DMS153 treated with DMSO at 0.1 percent for 48 hours (cell line): ENCODE data around the gene TNPO1.

Source experiments
- DNase-seq: peaks from one replicate; lab custom pipeline; 2025; ENCODE audit not compliant: unreplicated experiment; lab: John Stamatoyannopoulos, UW

The TNPO1 gene

DNA sequence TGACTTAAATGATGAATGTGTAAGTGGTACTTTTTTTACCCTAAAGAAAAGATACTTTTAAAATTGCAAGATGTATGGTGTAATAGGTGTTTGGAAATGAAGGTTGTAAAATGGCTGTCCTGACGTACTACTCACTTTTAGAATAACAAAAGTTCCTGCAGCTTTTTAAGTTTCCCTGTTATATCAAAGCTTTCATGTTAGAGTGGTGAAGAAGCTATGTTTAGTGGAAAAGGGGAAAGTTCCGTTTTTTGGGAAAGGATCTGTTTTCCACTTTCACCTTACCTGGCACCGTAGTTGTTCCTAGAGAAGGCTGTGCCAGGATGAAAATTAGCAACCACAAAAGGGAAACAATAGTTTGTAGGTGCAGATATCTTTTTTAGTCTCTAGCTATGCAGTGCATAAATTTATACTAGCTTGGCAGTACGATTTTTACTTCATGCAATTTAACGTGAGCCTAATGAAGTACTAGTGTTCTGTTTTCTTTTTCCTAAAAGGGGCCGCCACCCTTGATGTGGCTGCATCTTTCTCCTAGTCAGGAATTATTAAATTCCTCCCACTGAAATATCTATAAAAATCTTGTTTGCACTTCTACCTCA, 1.3 kb downstream of the TNPO1 start:
- DNase-seq: no peak

DNA sequence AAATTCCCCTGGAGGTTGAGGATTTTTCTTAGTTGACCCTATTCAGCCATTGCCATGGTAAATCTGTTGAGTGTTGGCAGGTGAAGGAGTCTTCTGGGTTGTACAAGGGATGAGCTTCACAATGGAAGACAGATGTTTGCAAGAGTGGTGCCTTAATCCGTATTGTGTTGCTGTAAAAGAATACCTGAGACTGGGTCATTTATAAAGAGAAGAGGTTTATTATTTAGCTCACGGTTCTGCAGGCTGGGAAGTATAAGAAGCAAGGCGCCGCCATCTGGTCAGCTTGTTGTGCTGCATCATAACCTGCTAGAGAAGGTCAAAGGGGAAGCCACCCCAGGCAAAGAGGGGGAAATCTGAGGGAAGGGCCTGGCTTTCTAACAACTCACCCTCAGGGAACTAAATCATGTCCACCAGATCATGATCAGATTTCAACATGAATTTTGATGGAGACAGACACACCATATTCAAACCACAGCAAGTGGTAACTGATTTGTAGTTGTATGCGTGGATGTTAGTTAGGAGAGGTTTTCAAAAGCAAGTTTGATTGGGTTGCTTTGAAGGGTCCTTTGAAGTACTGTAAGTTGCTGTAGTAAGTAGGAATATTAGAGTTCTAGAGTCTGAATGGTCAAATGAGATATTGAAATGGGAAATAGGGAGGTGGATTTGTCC, 2.5 kb downstream of the TNPO1 start:
- peak; percentile 2 for DNase-seq

DNA sequence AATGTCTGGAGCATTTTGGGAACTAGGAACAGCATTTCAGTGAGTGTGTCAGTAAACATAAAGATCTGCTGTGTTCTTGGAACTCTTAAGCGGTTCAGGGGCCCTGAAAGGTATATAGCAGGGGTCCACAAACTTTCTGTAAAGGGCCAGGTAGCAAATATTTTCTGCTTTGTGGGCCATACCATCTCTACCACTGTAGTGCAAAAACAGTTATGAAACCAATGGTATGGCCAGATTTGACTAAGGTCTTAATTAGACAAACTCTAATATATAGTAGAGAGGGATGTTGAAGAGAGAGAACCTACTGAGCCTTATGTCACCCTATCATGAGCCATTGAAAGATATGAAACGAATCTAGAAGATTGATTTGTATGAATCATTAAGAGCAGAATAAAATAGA, 5.3 kb downstream of the TNPO1 start:
- DNase-seq: no peak

DNA sequence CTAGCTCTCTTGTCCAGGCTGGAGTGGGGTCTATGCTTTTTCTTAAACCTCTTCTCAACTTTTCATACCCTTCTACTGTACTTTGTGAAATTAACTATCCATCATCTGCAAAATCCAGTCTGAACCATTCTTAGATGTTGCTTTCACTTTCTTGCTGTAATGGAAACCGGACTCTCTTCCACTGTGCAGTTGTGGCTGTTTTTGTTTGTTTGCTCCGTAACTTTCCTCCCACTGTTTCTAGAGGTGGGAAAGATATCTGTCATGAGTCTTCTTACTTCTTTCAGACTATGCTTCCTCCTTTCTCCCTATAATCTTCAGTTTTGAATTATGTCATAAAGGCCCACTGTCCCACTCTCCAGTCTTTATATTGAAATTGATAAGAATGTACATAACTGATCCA, 6.5 kb downstream of the TNPO1 start:
- DNase-seq: no peak

DNA sequence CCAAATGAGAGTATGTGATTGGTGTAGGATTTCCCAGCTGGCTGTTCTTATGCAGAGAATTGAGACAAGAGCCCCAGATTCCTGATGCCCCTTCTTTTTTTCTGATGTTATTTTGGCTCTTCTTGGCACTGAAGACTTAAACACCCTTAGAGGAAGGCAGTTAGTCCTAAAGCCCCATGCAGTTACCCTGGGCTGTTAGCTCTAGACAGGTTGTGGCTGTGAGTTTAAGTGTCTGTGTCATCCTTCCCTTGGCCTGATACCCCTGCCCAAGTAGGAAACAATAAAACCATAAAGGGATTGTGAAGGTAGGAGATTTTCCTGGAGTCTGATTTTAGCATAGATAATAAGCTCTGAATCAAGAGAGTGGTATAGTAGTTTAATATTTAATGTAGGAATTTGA, 13.2 kb downstream of the TNPO1 start:
- DNase-seq: no peak

DNA sequence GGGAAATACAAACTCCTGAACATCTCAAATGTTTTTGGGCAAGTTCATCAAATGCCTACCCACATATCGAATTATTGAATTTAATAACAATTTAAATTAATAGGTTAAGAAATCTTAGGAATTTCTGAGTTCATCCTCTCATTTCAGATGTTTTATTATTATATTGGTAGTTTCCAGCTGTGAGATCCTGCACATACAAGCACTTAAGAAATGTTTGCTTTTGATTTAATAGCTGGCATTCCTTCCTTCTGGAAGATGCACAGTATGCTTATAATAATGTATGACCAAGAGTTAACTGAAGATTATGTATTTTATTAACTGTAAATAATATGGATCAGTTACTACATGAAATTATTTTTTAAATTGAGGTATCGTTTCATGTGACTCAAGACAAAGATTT, 13.9 kb downstream of the TNPO1 start:
- DNase-seq: no peak

DNA sequence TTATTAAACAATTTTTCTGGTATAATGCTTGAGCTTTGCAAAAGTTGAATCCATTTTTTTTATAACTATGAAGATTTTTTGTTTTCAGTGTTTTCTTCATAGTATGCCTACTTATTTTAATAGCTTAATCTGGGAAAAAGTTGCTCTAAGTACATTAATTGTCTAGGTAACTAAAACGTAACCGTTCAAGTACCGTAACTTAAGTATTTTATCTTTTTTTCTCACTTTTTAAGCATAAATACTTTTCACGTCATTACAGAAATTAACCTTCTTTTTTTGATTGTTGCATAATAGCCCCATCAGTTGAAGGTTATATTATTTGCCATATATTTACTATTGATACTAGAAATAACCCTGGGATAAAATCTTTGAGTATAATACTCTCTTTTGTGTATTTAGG, 15.2 kb downstream of the TNPO1 start:
- no peak for DNase-seq

DNA sequence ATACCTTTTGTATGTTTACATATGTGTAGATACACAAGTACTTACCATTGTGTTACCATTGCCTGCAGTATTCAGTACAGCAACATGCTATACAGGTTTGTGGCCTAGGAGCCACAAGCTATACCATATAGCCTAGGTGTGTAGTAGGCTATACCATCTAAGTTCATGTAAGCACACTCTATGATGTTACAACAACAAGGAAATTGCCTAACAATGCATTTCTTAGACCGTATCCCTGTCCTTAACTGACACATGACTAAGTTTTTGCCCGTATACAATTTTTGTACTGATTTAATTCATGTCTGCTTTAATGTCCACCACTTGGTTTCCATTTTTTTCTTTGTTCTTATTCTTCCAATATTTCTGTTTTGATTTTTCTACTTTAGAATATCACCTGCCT, 18.5 kb downstream of the TNPO1 start:
- DNase-seq: no peak

DNA sequence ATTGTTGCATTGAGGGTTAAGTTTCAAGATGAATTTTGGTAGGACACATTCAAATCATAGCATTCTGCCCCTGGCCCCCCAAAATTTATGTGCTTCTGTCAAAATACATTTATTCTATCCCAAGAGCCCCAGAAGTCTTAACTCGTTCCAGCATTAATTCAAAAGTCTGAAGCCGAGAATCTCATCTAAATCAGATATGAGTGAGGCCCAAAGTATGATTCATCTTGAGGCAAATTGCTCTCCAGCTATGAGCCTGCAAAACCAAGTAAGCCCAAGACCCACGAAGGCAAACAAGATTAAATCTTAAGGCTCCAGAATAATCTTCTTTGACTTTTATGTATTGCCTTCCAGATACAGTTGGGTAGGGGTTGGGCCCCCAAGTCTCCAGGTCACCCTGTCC, 19.2 kb downstream of the TNPO1 start:
- no peak for DNase-seq

DNA sequence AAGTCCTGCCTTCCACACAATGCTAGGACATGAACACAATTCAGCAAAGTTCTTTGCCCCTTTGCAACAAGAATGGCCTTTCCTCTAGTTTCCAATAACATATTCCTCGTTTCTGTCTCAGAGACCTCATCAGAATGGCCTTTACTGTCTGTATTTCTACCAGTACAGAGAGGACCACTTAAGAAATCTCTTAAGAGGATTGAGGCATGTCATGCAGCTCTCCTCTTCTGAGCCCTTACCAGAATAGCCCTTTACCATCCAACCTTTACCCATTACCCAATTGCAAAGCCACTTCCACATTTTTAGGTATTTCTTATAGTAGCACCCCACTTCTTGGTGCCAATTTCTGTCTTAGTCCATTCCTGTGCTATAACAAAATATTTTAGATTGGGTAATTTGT, 20.3 kb downstream of the TNPO1 start:
- no peak for DNase-seq

DNA sequence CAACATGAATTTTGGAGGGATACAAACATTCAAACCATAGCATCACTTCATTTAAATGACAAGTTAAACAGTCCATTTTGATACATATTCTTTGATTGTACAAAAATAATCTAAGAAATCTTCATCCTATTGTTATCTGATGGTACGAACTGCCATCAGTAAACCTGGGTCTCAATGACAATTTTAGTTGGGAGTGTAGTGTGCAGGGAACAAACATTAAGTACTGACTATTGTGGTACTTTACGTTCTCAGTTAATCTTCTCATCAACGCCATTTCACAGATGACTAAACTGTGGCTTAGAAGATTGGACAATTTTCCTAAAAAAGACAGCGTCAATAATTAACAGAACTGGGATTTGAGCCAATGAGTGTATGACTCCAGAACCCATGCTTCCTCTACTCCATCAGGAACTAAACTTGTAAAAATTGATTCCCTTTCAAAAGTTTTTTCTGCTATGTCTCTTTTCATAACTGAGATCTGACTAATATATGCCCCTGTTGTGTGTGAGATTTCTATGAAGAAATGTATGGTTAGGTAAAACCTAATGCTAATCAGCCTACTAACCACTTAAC, 21.1 kb downstream of the TNPO1 start:
- no peak for DNase-seq

DNA sequence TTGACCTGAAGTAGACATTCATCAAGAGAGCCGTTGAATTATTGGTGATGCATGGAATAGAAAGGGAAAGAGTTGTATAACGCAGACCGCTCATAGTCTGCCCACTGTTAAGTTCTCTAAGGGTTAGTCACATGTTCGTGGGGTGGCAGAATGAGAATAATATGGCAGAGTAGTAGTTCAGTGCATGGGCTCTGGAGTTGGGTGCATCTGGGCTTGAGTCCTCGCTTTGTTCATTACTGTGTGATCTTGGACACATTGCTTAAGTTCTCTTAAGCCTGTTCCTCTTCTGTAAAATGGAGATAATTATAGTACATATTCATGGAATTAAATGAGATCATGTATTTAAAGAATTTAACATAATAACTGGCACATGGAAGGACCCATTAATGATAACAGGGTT, 23.6 kb downstream of the TNPO1 start:
- DNase-seq: no peak

DNA sequence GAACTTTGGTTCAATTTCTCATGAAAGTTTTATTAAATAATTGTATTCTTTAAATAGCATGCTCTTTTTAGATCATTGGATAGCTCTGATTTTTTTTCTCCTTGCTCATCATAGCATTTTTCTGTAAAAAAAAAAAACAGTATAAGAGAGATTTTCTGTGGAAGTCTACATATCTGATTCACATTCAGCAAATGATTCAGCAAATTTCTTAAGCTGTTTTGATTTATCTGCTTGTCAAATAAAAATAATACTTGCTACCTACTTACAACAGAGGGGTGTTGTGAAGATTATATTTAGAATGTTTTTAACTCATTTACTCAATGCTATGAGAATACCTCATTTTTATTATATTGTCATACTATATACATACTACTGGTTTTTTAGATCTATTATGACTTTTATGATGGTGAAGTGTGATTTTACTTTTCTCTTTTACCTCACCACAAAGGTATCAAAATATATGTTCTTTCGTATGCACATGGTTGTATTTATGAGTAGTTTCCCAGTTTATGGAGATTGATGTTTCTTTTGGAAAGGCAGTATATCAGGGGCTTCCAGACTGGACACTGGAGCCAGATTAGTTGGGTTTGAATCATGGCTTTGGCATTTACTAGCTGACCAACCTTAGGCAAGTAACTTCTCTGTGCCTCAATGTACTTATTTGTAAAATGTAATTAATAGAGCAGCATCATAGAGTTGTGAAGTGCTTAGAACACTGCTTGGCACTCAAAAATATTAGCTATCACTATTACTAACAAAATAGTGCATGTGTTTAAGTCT, 25.5 kb downstream of the TNPO1 start:
- no peak for DNase-seq

DNA sequence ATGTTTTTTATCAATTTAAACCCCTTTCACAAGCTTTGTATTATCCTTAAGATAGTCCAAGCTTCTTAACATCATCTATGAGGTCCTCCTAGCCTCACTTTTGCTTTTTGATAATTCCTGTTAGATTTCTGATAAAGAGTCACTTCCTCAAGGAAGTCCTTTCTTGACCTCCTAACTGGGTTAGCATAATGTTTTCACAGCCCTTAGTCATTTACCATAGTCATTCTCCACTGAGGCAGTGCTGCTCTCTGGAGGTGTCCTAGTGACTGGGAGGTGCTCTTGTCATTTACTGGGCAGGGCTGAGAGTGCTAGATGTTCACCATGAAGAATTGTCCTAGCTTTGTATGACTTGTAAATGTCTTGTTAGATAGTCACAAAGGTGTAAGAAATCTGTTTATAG, 26.4 kb downstream of the TNPO1 start:
- no peak for DNase-seq

DNA sequence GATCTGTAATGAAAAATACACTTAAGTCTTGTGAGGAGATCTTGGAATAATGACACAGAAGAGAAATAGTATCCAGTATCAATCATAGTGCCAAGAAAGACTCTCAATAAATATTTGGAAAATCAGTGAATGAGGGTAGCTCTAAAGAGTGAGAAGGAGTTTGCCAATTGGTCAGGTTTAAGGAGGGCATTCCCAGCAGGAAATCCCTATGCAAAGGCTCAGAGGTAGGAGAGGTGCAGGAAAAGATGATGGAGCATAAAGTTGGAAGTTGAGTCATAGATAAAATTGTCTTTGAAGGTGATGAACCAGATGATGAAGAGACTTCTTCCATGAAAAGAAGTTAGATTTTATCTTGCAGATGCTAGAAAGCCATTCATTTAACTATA, 27.8 kb downstream of the TNPO1 start:
- DNase-seq: no peak

DNA sequence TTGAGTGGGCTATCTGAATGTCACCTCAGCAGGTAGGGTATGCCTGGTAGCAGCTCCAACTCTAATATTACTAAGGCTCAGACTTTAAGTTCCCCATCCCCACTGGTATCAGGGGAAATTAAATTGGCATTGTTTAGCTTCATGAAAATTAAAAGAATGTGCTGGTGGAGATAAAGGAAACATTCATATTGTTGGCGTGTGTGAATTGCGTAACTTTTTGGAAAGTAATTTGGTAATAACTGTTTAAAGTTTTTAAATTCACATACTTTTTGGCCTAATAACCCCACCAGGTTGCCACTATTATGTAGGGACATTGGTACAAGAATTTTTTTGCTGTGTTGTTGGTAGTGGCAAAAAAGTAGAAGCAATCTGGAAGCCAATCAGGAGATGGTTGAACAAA, 29.4 kb downstream of the TNPO1 start:
- no peak for DNase-seq

DNA sequence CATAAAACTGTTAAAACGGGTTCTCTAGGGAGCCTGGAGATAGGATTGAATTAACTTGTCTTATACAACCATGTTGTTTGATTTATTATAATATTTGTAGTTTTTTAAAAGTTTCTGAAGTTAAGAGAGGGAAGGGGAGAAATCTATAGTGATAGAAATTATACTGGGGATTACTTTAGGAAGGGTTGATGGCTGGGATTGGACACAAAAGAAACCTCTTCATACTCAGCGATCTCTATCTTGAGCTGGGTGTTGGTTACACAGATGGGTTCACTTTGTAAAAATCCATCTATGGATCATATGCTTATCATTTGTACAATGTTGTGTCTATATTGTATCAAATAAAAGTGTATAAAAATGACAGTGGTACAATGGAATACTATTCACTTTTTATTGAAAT, 30.0 kb downstream of the TNPO1 start:
- DNase-seq: no peak

DNA sequence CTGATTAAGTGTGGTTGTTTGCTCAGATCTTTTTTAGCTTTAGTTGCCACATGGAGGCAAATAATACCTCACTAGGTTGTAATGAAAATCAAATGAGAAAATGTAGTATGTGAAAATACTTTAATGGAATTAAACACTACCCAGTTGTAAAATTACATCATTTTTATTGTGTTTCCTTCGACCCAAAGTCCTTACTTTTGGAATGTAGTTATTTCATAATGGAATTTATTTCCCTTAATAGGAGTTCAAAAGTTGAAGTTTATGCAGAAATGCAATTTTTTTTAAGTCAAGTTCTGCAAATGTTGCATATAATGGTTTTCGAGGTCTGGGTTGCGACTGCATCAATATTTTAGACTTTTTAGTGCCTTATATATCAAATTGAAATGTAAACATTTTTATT, 31.0 kb downstream of the TNPO1 start:
- DNase-seq: no peak

DNA sequence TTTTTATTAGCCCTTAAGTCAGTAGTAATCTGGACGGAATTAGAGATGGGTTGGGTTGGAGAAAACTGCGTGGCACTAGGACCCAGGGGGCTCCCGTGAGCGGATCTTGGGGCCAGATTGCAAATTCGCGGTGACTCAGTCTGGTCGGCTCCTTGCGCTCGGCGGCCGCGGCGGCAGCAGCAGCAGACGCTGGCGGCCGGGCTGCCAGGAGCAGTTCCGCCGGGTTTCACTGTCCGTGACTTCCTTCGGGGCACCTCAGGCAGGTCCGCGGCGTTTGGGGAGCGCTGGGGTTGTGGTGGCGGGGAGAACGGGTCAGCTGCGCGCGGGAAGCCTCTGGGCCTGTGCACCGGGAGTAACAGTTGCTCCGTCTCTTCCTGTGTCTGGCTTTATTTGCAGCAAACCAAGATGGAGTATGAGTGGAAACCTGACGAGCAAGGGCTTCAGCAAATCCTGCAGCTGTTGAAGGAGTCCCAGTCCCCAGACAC, 31.6 kb downstream of the TNPO1 start:
- DNase-seq: peak; percentile 21

DNA sequence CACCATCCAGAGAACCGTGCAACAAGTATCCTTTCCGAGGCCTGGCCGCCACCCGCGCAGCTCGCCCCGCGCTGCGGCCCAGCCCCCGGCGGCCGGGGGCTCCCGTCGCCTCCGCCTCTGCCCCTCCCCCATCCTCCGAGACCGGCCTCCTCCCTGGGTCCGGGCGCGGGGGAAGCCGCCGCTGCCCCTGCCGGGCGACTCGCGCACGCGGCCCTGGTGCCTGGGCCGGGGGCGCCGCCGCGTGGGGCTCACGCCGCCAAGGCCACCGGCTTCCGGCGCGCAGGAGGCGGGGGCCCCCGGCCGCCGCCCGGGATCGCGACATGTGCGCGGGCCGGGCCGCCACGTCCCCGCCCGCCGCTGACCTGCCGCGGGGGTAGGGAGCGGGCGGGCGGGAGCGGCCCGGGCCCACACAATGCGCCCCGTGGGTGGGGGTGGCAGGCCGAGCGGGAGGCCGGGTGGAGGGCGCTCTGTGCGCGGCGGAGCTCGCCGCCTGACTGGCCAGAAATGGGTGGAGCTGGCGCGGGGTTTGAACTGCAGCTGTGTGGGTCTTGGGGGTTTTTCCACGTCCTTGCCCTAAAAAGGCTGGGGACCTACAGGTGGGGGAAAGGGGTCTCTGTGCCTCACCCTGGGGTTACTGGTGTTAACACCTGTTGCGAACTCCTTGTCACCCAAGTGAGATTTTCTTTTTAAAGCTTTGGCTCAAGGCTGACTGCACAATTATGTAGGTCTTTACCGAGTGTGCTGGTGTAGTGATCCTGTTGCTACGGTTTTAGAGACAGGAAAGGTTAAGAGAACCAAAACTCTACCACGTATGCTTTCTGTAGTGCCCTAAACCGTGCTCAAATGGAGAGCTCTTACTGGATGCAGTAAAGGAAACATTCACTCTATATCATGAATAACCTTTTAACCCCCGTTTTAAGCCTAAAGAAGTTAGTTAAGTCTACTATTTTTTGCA, 32.3 kb downstream of the TNPO1 start:
- no peak for DNase-seq

DNA sequence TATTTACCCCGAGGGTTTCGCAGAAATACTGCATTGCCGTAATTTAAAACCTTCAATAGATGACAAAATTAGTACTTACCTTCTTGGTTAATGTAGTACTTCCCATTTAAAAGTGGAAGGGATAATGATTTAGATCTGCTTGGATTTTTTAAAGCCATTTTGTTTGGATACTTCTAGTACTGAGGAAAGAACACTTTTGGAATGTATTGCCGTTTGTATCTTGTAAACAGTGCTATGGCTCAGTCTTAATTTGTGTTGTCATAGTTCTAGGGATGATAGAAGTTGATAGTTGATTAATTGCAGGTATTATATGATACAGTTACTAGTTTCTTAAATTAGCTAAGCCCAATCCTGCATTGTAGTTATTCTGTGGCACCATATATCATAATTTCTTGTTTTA, 33.1 kb downstream of the TNPO1 start:
- no peak for DNase-seq
